Measurements from ENCODE around the gene MAPK11.

MAPK11 gene

GRCh38 chr22:50261615-50262459 is 8.3 kb downstream of the MAPK11 start, which contains the start of gene MAPK12:
Gene MAPK12 (minus strand): TSS chr22:50261683. CDS start chr22:50261509, 174 bp downstream.
- Histone ChIP-seq H3K9me3 (ENCODE audit: control insufficient read depth, low read depth, low read length) (no peaks in the 10 kb centered on the region), H3K9ac (ENCODE audit: low read length) (no peak within 1 kb of the TSS), H3K4me3 (ENCODE audit: low read length) (peak within 1 kb of the TSS; percentile 50), H3K27me3 (ENCODE audit: control insufficient read depth, insufficient read depth, low read length) (peaks cover 26% of the 10 kb centered on the region), H3K27ac (ENCODE audit: low read length) (no peak within 1 kb of the TSS), H3K4me1 (ENCODE audit: control insufficient read depth, low read depth, low read length) (no peaks in the 10 kb centered on the region), H3K36me3 (ENCODE audit: control insufficient read depth, low read depth, low read length) (no peaks in the 10 kb centered on the region)

- H3K36me3 ChIP-seq (ENCODE audit: control insufficient read depth, low read depth, low read length): no peaks in the 10 kb centered on the region
- H3K4me1 ChIP-seq (ENCODE audit: control insufficient read depth, low read depth, low read length): no peaks in the 10 kb centered on the region
- H3K27ac ChIP-seq (ENCODE audit: low read length): no peak overlapping the region
Observed at GRCh38 chr22:50260801-50261614, 9.2 kb downstream of the MAPK11 start.

GRCh38 chr22:50260434-50260800 is 9.8 kb downstream of the MAPK11 start:
- Histone ChIP-seq H3K4me3 (ENCODE audit: low read length) (peak overlapping the region; percentile 50), H3K36me3 (ENCODE audit: control insufficient read depth, low read depth, low read length) (no peaks in the 10 kb centered on the region), H3K27me3 (ENCODE audit: control insufficient read depth, insufficient read depth, low read length) (peaks cover 26% of the 10 kb centered on the region), H3K27ac (ENCODE audit: low read length) (no peak overlapping the region), H3K4me1 (ENCODE audit: control insufficient read depth, low read depth, low read length) (no peaks in the 10 kb centered on the region), H3K9ac (ENCODE audit: low read length) (no peak overlapping the region), H3K9me3 (ENCODE audit: control insufficient read depth, low read depth, low read length) (no peaks in the 10 kb centered on the region)

More at GRCh38 chr22:50260801-50261614, 9.2 kb downstream of the MAPK11 start:
- Histone ChIP-seq H3K9me3 (ENCODE audit: control insufficient read depth, low read depth, low read length) (no peaks in the 10 kb centered on the region), H3K4me3 (ENCODE audit: low read length) (peak overlapping the region; percentile 50), H3K9ac (ENCODE audit: low read length) (no peak overlapping the region), H3K27me3 (ENCODE audit: control insufficient read depth, insufficient read depth, low read length) (peaks cover 26% of the 10 kb centered on the region)

- peaks cover 26% of the 10 kb centered on the region for H3K27me3 ChIP-seq (ENCODE audit: control insufficient read depth, insufficient read depth, low read length)
- H3K36me3 ChIP-seq (ENCODE audit: control insufficient read depth, low read depth, low read length): no peaks in the 10 kb centered on the region
- H3K4me3 ChIP-seq (ENCODE audit: low read length): no peak overlapping the region
- no peak overlapping the region for H3K27ac ChIP-seq (ENCODE audit: low read length)
- no peaks in the 10 kb centered on the region for H3K4me1 ChIP-seq (ENCODE audit: control insufficient read depth, low read depth, low read length)
- no peak overlapping the region for H3K9ac ChIP-seq (ENCODE audit: low read length)
- no peaks in the 10 kb centered on the region for H3K9me3 ChIP-seq (ENCODE audit: control insufficient read depth, low read depth, low read length)
Observed at GRCh38 chr22:50259302-50259701, 10.9 kb downstream of the MAPK11 start.

- Histone ChIP-seq H3K9me3 (ENCODE audit: control insufficient read depth, low read depth, low read length) (no peaks in the 10 kb centered on the region), H3K4me3 (ENCODE audit: low read length) (no peak overlapping the region), H3K27me3 (ENCODE audit: control insufficient read depth, insufficient read depth, low read length) (peaks cover 26% of the 10 kb centered on the region), H3K4me1 (ENCODE audit: control insufficient read depth, low read depth, low read length) (no peaks in the 10 kb centered on the region), H3K9ac (ENCODE audit: low read length) (no peak overlapping the region), H3K36me3 (ENCODE audit: control insufficient read depth, low read depth, low read length) (no peaks in the 10 kb centered on the region), H3K27ac (ENCODE audit: low read length) (no peak overlapping the region)
Observed at GRCh38 chr22:50258361-50259292, 11.6 kb downstream of the MAPK11 start.

GRCh38 chr22:50257451-50258360 is 12.5 kb downstream of the MAPK11 start:
- H3K9ac ChIP-seq (ENCODE audit: low read length): no peak overlapping the region
- H3K36me3 ChIP-seq (ENCODE audit: control insufficient read depth, low read depth, low read length): no peaks in the 10 kb centered on the region
- no peak overlapping the region for H3K4me3 ChIP-seq (ENCODE audit: low read length)
- no peak overlapping the region for H3K27ac ChIP-seq (ENCODE audit: low read length)
- peaks cover 20% of the 10 kb centered on the region for H3K27me3 ChIP-seq (ENCODE audit: control insufficient read depth, insufficient read depth, low read length)
- H3K9me3 ChIP-seq (ENCODE audit: control insufficient read depth, low read depth, low read length): no peaks in the 10 kb centered on the region
- no peaks in the 10 kb centered on the region for H3K4me1 ChIP-seq (ENCODE audit: control insufficient read depth, low read depth, low read length)

- Histone ChIP-seq H3K9me3 (ENCODE audit: control insufficient read depth, low read depth, low read length) (no peaks in the 10 kb centered on the region), H3K27me3 (ENCODE audit: control insufficient read depth, insufficient read depth, low read length) (peaks cover 14% of the 10 kb centered on the region), H3K27ac (ENCODE audit: low read length) (no peak overlapping the region), H3K4me1 (ENCODE audit: control insufficient read depth, low read depth, low read length) (no peaks in the 10 kb centered on the region), H3K9ac (ENCODE audit: low read length) (no peak overlapping the region), H3K4me3 (ENCODE audit: low read length) (no peak overlapping the region), H3K36me3 (ENCODE audit: control insufficient read depth, low read depth, low read length) (no peaks in the 10 kb centered on the region)
Observed at GRCh38 chr22:50257041-50257440, 13.1 kb downstream of the MAPK11 start.

- H3K9me3 ChIP-seq (ENCODE audit: control insufficient read depth, low read depth, low read length): no peaks in the 10 kb centered on the region
- no peaks in the 10 kb centered on the region for H3K36me3 ChIP-seq (ENCODE audit: control insufficient read depth, low read depth, low read length)
- peaks cover 12% of the 10 kb centered on the region for H3K27me3 ChIP-seq (ENCODE audit: control insufficient read depth, insufficient read depth, low read length)
- no peaks in the 10 kb centered on the region for H3K4me1 ChIP-seq (ENCODE audit: control insufficient read depth, low read depth, low read length)
- H3K27ac ChIP-seq (ENCODE audit: low read length): no peak overlapping the region
- H3K9ac ChIP-seq (ENCODE audit: low read length): no peak overlapping the region
- no peak overlapping the region for H3K4me3 ChIP-seq (ENCODE audit: low read length)
Observed at GRCh38 chr22:50256258-50256862, 13.8 kb downstream of the MAPK11 start.

- Histone ChIP-seq H3K27me3 (ENCODE audit: control insufficient read depth, insufficient read depth, low read length) (peaks cover 7% of the 10 kb centered on the region), H3K9ac (ENCODE audit: low read length) (no peak overlapping the region), H3K4me3 (ENCODE audit: low read length) (no peak overlapping the region), H3K27ac (ENCODE audit: low read length) (no peak overlapping the region), H3K9me3 (ENCODE audit: control insufficient read depth, low read depth, low read length) (no peaks in the 10 kb centered on the region), H3K4me1 (ENCODE audit: control insufficient read depth, low read depth, low read length) (no peaks in the 10 kb centered on the region), H3K36me3 (ENCODE audit: control insufficient read depth, low read depth, low read length) (no peaks in the 10 kb centered on the region)
Observed at GRCh38 chr22:50255607-50256006, 14.6 kb downstream of the MAPK11 start.

GRCh38 chr22:50255099-50255498 is 15.1 kb downstream of the MAPK11 start:
- Histone ChIP-seq H3K9me3 (ENCODE audit: control insufficient read depth, low read depth, low read length) (no peaks in the 10 kb centered on the region), H3K27me3 (ENCODE audit: control insufficient read depth, insufficient read depth, low read length) (peaks cover 2% of the 10 kb centered on the region), H3K4me3 (ENCODE audit: low read length) (no peak overlapping the region), H3K36me3 (ENCODE audit: control insufficient read depth, low read depth, low read length) (no peaks in the 10 kb centered on the region), H3K9ac (ENCODE audit: low read length) (no peak overlapping the region), H3K4me1 (ENCODE audit: control insufficient read depth, low read depth, low read length) (no peaks in the 10 kb centered on the region), H3K27ac (ENCODE audit: low read length) (no peak overlapping the region)
